ENCODE measurements around the gene NR6A1. TPM values are rescaled to one million over a fixed set of nuclear protein-coding genes. Genes with fewer than 3 reads are reported as not detected.

Gene NR6A1
- total RNA-seq, 2 experiments from 2014 or later: not detected

DNA sequence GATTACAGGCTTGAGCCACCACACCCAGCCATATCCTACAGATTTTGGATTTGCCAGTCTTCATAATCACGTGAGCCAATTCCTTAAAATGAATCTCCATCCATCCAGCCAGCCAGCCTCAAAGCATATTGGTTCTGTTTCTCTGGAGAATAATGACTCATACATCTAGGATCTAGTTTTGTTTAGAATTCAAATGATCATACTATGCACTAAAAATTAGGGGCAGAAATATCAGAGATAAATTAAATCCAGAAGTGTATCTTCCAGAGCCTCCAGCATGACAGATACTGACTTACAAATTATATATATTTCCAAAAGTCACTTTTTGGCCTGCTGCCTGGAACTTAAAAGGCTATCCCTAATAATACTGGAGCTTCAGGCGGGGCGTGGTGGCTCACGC lies 144.8 kb downstream of the NR6A1 start:
- no peak overlapping the region for H3K27ac ChIP-seq (ENCODE audit: low read depth in 1 of 2, low read length in 2 of 2)
- Mint-ChIP-seq H3K4me3 (no peak overlapping the region), H3K9me3 (no peaks in the 10 kb centered on the region), H3K4me1 (ENCODE audit: low read depth) (no peaks in the 10 kb centered on the region), H3K27me3 (no peaks in the 10 kb centered on the region), H3K36me3 (ENCODE audit: low read depth) (no peaks in the 10 kb centered on the region), H3K27ac (no peak overlapping the region)
- no peaks in the 10 kb centered on the region for H3K9me3 ChIP-seq (ENCODE audit: control insufficient read depth in 1 of 2, insufficient read depth in 1 of 2, low read length in 2 of 2)
- no peaks in the 10 kb centered on the region for H3K4me1 ChIP-seq (ENCODE audit: insufficient read depth, low read length)
- H3K4me3 ChIP-seq (ENCODE audit: low read length): no peak overlapping the region
- no peaks in the 10 kb centered on the region for H3K36me3 ChIP-seq (ENCODE audit: insufficient read depth, low read length)
- intact Hi-C loops (cut with DNase I, micrococcal nuclease): no loop called here
- ATAC-seq (ENCODE audit: poor library complexity): no peak
- CTCF ChIA-PET: interaction anchor here (1.1 to 1.5 kb wide), 2 partner anchors 9 to 13 kb away, joined by 3 to 4 read pairs; no protein-coding TSS in a partner anchor
- no peak for DNase-seq
- peaks cover 0 to 3% of the 10 kb centered on the region in 2 experiments for H3K27me3 ChIP-seq (ENCODE audit: control insufficient read depth in 1 of 2, insufficient read depth in 2 of 2, low read length in 2 of 2)
- TF ChIP-seq, protein P1, sequence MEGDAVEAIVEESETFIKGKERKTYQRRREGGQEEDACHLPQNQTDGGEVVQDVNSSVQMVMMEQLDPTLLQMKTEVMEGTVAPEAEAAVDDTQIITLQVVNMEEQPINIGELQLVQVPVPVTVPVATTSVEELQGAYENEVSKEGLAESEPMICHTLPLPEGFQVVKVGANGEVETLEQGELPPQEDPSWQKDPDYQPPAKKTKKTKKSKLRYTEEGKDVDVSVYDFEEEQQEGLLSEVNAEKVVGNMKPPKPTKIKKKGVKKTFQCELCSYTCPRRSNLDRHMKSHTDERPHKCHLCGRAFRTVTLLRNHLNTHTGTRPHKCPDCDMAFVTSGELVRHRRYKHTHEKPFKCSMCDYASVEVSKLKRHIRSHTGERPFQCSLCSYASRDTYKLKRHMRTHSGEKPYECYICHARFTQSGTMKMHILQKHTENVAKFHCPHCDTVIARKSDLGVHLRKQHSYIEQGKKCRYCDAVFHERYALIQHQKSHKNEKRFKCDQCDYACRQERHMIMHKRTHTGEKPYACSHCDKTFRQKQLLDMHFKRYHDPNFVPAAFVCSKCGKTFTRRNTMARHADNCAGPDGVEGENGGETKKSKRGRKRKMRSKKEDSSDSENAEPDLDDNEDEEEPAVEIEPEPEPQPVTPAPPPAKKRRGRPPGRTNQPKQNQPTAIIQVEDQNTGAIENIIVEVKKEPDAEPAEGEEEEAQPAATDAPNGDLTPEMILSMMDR (IDR thresholded peaks at IDR 0.05): no peak
- POLR2A ChIA-PET: no interaction called here

DNA sequence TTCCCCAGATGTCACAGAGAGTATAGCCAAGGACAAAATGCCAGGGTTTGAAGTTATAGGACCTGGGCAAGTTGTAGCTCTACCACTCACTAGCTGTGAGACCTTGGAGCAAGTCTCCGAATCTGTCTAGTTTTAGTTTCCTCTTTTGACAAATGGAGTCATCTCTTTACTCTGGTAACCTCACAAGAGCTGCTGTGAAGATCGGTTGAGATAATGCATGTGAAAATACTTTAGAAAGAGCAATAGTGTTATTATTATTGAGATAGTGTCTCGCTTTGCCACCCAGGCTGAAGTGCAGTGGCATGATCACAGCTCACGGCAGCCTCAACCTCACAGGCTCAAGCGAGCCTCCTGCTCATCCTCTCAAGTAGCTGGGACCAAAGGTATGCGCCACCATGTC lies 146.0 kb downstream of the NR6A1 start:
- TF ChIP-seq, protein P1 (IDR thresholded peaks at IDR 0.05): no peak
- Histone ChIP-seq H3K4me1 (ENCODE audit: insufficient read depth, low read length) (no peaks in the 10 kb centered on the region), H3K9me3 (ENCODE audit: control insufficient read depth in 1 of 2, insufficient read depth in 1 of 2, low read length in 2 of 2) (no peaks in the 10 kb centered on the region), H3K36me3 (ENCODE audit: insufficient read depth, low read length) (no peaks in the 10 kb centered on the region), H3K4me3 (ENCODE audit: low read length) (no peak overlapping the region), H3K27ac (ENCODE audit: low read depth in 1 of 2, low read length in 2 of 2) (no peak overlapping the region), H3K27me3 (ENCODE audit: control insufficient read depth in 1 of 2, insufficient read depth in 2 of 2, low read length in 2 of 2) (peaks cover 0 to 3% of the 10 kb centered on the region in 2 experiments)
- Mint-ChIP-seq H3K4me3 (no peak overlapping the region), H3K27ac (no peak overlapping the region), H3K9me3 (no peaks in the 10 kb centered on the region), H3K36me3 (ENCODE audit: low read depth) (no peaks in the 10 kb centered on the region), H3K27me3 (no peaks in the 10 kb centered on the region), H3K4me1 (ENCODE audit: low read depth) (no peaks in the 10 kb centered on the region)
- DNase-seq (peak in 1 of 14 experiments; percentile 22), ATAC-seq (ENCODE audit: poor library complexity) (no peak)
- CTCF ChIA-PET: interaction anchor here (1.5 kb wide), 1 partner anchor 12 kb away, joined by 4 read pairs; no protein-coding TSS in a partner anchor
- POLR2A ChIA-PET: no interaction called here
- intact Hi-C loops (cut with DNase I, micrococcal nuclease): no loop called here

DNA sequence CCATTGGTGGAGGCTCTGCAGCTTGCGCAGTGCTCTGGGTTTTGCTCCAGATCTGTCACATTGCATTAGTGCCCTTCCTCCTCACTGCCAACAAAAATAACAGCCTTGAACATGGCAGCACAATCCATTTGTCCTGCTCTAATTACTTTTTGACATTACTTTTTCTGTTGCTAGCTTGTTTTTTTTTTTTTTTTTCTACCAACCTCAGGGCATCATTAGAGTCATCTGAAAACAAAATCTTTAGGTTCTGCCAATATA lies 146.4 kb downstream of the NR6A1 start:
- H3K4me1 Mint-ChIP-seq (ENCODE audit: low read depth): no peaks in the 10 kb centered on the region
- peaks cover 0 to 3% of the 10 kb centered on the region in 2 experiments for H3K27me3 ChIP-seq (ENCODE audit: control insufficient read depth in 1 of 2, insufficient read depth in 2 of 2, low read length in 2 of 2)
- ChIA-PET CTCF (interaction anchor here (0.6 to 1.5 kb wide), 2 partner anchors 11 to 473 kb away, joined by 3 to 4 read pairs; no protein-coding TSS in a partner anchor), POLR2A (no interaction called here)
- no peak overlapping the region for H3K27ac ChIP-seq (ENCODE audit: low read depth in 1 of 2, low read length in 2 of 2)
- TF ChIP-seq, protein P1 (IDR thresholded peaks at IDR 0.05): no peak
- H3K4me3 ChIP-seq (ENCODE audit: low read length): no peak overlapping the region
- H3K4me1 ChIP-seq (ENCODE audit: insufficient read depth, low read length): no peaks in the 10 kb centered on the region
- no peaks in the 10 kb centered on the region for H3K36me3 ChIP-seq (ENCODE audit: insufficient read depth, low read length)
- no peaks in the 10 kb centered on the region for H3K9me3 Mint-ChIP-seq
- H3K36me3 Mint-ChIP-seq (ENCODE audit: low read depth): no peaks in the 10 kb centered on the region
- no peak overlapping the region for H3K4me3 Mint-ChIP-seq
- no peak overlapping the region for H3K27ac Mint-ChIP-seq
- no peaks in the 10 kb centered on the region for H3K9me3 ChIP-seq (ENCODE audit: control insufficient read depth in 1 of 2, insufficient read depth in 1 of 2, low read length in 2 of 2)
- intact Hi-C loops (cut with DNase I, micrococcal nuclease): no loop called here
- no peak for ATAC-seq (ENCODE audit: poor library complexity)
- DNase-seq: no peak
- no peaks in the 10 kb centered on the region for H3K27me3 Mint-ChIP-seq
